A549 treated with DMSO at 1 μM for 4 hours (cell line): Measurements from ENCODE around the gene KRT25. TPM values are rescaled to one million over a fixed set of nuclear protein-coding genes. Genes with fewer than 3 reads are reported as not detected.

Source experiments
- total RNA-seq: library from RNA; stranded (reverse); fragments of 200-300 nt; extraction: Qiagen RNA extraction; gene quantifications from 5 replicates; pipeline ENCODE4 v1.2.3, GENCODE V29; 2022; ENCODE audit warnings: low read depth

Gene KRT25
- total RNA-seq: not detected in 5 replicates

DNA sequence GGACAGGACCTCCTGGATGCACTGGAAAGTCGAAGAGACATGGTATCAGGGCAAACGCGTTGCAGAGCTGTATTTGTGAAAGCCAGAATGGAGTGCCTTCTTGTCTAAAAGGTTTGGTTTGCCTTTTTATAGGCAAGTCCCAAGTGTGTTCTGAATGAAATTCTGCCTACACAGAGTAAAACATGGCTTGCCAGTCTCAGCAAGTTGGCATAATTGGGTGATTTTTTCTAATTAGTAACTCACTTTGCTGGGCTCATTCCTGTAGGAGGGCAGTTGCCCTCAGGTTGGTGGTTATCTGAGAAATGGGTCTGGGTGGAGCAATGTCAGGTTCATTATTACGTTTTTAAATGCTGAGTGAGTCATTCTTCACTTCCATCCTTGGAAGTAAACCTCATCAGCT is at the start of gene KRT25:
TSS of gene KRT25 (minus strand) at position 101 of the 400 bp plus-strand sequence. CDS start at position 41, 60 bp downstream.

DNA sequence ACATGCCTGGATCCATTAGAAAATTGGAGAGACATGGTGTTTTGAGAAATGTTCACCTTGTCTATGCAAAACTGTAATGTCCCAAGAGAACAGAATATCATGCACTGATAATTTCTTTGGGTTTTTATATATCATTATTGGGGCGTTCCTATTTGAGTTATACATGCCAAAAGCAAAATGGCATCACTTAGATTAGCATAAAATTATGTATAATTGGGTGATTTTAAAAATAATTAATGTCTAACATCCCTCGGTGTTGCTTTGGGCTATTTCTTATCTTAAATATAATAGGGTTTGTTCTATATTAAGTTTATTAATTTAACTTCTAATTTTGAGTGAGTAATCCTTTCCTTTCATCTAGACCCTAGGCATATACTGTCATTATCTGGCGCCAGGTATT is 44.7 kb upstream of the KRT25 start, which contains the start of gene KRT28:
TSS of gene KRT28 (minus strand) at position 101 of the 400 bp plus-strand sequence. CDS start at position 35, 66 bp downstream.

GRCh38 chr17:40782450-40782849 is 27.3 kb upstream of the KRT25 start, which contains the start of gene KRT27:
TSS of gene KRT27 (minus strand) at chr17:40782550. CDS start at chr17:40782493, 57 bp downstream.

GRCh38 chr17:40772101-40772500 is 17.0 kb upstream of the KRT25 start, which contains the start of gene KRT26:
TSS of gene KRT26 (minus strand) at chr17:40772201. CDS start at chr17:40772113, 88 bp downstream.

GRCh38 chr17:40703652-40704051 is 51.5 kb downstream of the KRT25 start, which contains the start of gene KRT24:
TSS of gene KRT24 (minus strand) at chr17:40703752. CDS start at chr17:40703693, 59 bp downstream.

Other genes with a start within 250 kb of the KRT25 start
- 0.86 to 1.1 TPM (median 1.0 TPM) in 5 replicates for gene CCR7, start 189.9 kb downstream of the KRT25 start, total RNA-seq
- 98.5 to 122 TPM (median 119 TPM) in 5 replicates for gene SMARCE1, start 107.5 kb downstream of the KRT25 start, total RNA-seq
- gene KRT222, start 90.2 kb downstream of the KRT25 start, total RNA-seq: 0.39 to 0.61 TPM (median 0.47 TPM) in 5 replicates
- gene KRT24, start 51.6 kb downstream of the KRT25 start, total RNA-seq: not detected in 5 replicates
- not detected in 5 replicates for gene KRT26, start 16.9 kb upstream of the KRT25 start, total RNA-seq
- not detected in 5 replicates for gene KRT27, start 27.2 kb upstream of the KRT25 start, total RNA-seq
- not detected in 5 replicates for gene KRT28, start 44.6 kb upstream of the KRT25 start, total RNA-seq
- 80.9 to 125 TPM (median 111 TPM) in 5 replicates for gene KRT10, start 67.3 kb upstream of the KRT25 start, total RNA-seq
- gene KRT12, start 111.9 kb upstream of the KRT25 start, total RNA-seq: not detected in 5 replicates
- 0.29 to 0.47 TPM (median 0.32 TPM) in 5 replicates for gene KRT20, start 129.9 kb upstream of the KRT25 start, total RNA-seq
- gene KRT23, start 182.3 kb upstream of the KRT25 start, total RNA-seq: 0.09 to 0.18 TPM (median 0.10 TPM) in 3 of 5 replicates, not detected in the others
- not detected in 5 replicates for gene KRT39, start 211.6 kb upstream of the KRT25 start, total RNA-seq
- not detected in 5 replicates for gene KRT40, start 229.0 kb upstream of the KRT25 start, total RNA-seq
- not detected in 5 replicates for gene KRTAP3-3, start 238.8 kb upstream of the KRT25 start, total RNA-seq
- gene KRTAP3-2, start 244.6 kb upstream of the KRT25 start, total RNA-seq: 0.26 to 0.35 TPM (median 0.34 TPM) in 3 of 5 replicates, not detected in the others